C4-2B (cell line): Measurements from ENCODE around the gene MICA.

ENCODE experiments used
- H3K27ac ChIP-seq: fragments of 450-650 bp; 2 replicates; pipeline ENCODE4 v1.5.1; 2017
- ZFX ChIP-seq: fragments of 450-650 bp; IDR thresholded peaks from 2 replicates; pipeline ENCODE4 v1.6.1; 2017
- TF ChIP-seq, protein P1 (sequence below): fragments of 450-650 bp; conservative IDR thresholded peaks from 2 replicates; pipeline ENCODE4 v1.5.1; 2017; ENCODE audit warnings: mild to moderate bottlenecking

The MICA gene

DNA sequence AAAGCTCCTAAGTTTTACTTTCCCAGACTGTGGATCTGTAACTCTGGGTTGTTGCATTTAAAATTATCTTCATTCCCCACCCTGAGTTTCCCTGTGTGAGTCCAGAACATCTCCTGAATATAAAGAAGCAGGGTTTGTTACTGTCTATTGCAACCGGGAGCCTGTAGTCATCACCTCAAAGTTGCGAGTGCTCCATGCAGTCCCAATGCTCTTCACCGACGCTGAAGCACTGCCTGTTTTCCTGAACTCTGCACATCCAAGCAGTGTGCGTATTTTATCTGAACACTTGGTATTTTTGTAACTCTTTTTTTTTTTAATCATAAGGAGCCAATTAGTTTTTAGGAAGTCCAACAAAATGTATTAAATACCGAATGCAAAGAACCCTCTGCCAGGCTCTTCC is 45.5 kb upstream of the MICA start:
- no peak overlapping the region for H3K27ac ChIP-seq
- TF ChIP-seq, protein P1, sequence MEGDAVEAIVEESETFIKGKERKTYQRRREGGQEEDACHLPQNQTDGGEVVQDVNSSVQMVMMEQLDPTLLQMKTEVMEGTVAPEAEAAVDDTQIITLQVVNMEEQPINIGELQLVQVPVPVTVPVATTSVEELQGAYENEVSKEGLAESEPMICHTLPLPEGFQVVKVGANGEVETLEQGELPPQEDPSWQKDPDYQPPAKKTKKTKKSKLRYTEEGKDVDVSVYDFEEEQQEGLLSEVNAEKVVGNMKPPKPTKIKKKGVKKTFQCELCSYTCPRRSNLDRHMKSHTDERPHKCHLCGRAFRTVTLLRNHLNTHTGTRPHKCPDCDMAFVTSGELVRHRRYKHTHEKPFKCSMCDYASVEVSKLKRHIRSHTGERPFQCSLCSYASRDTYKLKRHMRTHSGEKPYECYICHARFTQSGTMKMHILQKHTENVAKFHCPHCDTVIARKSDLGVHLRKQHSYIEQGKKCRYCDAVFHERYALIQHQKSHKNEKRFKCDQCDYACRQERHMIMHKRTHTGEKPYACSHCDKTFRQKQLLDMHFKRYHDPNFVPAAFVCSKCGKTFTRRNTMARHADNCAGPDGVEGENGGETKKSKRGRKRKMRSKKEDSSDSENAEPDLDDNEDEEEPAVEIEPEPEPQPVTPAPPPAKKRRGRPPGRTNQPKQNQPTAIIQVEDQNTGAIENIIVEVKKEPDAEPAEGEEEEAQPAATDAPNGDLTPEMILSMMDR: no peak
- TF ChIP-seq ZFX: no peak

GRCh38 chr6:31358302-31358701 is 45.1 kb upstream of the MICA start:
- TF ChIP-seq ZFX: no peak
- TF ChIP-seq, protein P1: no peak
- H3K27ac ChIP-seq: no peak overlapping the region

- no peak overlapping the region for H3K27ac ChIP-seq
- no peak for TF ChIP-seq ZFX
- TF ChIP-seq, protein P1: no peak
Observed at GRCh38 chr6:31359581-31359980, 43.8 kb upstream of the MICA start.

- no peak for TF ChIP-seq ZFX
- TF ChIP-seq, protein P1: no peak
- H3K27ac ChIP-seq: no peak overlapping the region
Observed at GRCh38 chr6:31362751-31363150, 40.6 kb upstream of the MICA start.

DNA sequence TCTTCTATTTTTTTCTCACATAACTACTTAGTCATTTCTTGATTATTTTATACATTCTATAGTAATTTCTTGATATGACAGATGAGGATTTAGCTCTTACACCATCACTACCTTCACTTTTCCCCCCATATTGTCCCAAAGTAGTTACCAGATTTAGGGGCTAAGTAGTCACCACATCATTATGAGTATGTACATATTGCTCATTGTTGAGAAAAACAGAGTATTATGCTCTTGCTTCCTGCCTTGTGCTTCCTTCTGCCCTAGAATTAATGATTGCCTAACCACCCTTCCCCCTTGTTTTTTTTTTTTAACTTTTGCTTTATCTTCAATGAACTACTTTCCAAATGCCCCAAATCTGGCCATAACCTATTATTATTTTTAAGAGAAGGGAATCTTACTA is 39.6 kb upstream of the MICA start:
- TF ChIP-seq, protein P1: no peak
- TF ChIP-seq ZFX: no peak
- no peak overlapping the region for H3K27ac ChIP-seq

DNA sequence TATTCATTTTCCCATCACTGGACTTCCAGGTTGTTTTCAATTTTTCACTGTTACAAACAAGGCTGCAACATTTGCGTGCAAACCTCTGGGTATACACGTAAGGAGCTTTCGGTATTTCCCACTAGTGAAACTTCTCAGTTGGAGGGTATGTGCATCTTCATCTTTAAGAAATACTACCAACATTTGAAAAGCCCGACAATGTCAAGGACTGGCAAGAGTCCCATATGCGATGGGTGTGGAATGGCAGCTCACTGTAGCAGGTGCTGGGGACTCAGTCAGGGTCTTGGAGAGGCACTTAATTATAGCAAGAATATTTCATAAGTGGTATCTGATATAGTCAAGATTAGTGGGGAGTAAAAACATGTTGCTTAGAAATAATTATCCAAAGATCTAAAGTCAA is 37.5 kb upstream of the MICA start:
- TF ChIP-seq, protein P1: no peak
- TF ChIP-seq ZFX: no peak
- no peak overlapping the region for H3K27ac ChIP-seq

GRCh38 chr6:31366693-31367470 is 36.5 kb upstream of the MICA start:
- no peak overlapping the region for H3K27ac ChIP-seq
- no peak for TF ChIP-seq ZFX
- TF ChIP-seq, protein P1: peak; percentile 95
